Gastrocnemius medialis (tissue), 4 donors: Measurements from ENCODE around the gene ERC2.

ENCODE experiments used
- CTCF ChIP-seq, 5 experiments: fragments of 450-650 bp in 3 of 5; fragments of 200-600 bp in 2 of 5; sonication (generic) in 2 of 5; IDR thresholded peaks in 4 of 5; conservative IDR thresholded peaks in 1 of 5; 1 replicate in 4 of 5; 2 replicates in 1 of 5; pipeline ENCODE4 v1.5.1; 2016 to 2019; ENCODE audit warnings: antibody characterized with exemption in 5 of 5, mild to moderate bottlenecking in 3 of 5, moderate library complexity in 3 of 5
- POLR2A ChIP-seq, 2 donors: fragments of 450-650 bp; IDR thresholded peaks; one replicate each; pipeline ENCODE4 v1.6.1; 2017; ENCODE audit warnings: antibody characterized with exemption in 2 of 2, mild to moderate bottlenecking in 2 of 2, moderate library complexity in 2 of 2

- TF ChIP-seq CTCF (IDR thresholded peaks at IDR 0.05 in 4 of 5, conservative IDR thresholded peaks at IDR 0.05 in 1 of 5) (no peak), POLR2A (IDR thresholded peaks at IDR 0.05) (no peak)
Measured at GRCh38 chr3:55616803-55617202, 851.5 kb downstream of the ERC2 start.
